ENCODE measurements around the gene SLC2A14. TPM values are rescaled to one million over a fixed set of nuclear protein-coding genes. Genes with fewer than 3 reads are reported as not detected.
"Not testable (repeated sequence)": the region's sequence is repeated elsewhere in the genome, so short reads cannot be mapped to it uniquely, and the experiment has no call there.

The SLC2A14 gene
- total RNA-seq, 2 donors from 2014 or later, result 3.6 to 8.6 TPM

DNA sequence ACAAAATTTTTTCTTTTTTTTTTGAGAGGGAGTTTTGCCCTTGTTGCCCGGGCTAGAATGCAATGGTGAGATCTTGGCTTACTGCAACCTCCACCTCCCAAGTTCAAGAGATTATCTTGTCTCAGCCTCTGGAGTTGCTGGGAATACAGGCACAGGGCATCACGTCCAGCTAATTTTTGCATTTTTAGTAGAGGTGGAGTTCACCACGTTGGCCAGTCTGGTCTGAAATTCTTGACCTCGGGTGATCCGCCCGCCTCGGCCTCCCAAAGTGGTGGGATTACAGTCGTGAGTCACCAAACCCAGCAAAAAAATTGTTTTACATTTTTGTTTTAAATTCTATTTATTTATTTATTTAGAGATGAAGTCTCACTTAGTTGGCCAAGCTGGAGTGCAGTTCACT is 4.7 kb upstream of the SLC2A14 start:
- H3K4me3 ChIP-seq, result no peak overlapping the region

GRCh38 chr12:7870335-7870734 is 2.4 kb downstream of the SLC2A14 start:
- intact Hi-C loops (cut with DNase I), result no loop called here
- peak; percentile 40 for ATAC-seq
- TF ChIP-seq POLR2A (IDR thresholded peaks at IDR 0.05) (no peak), CTCF (IDR thresholded peaks at IDR 0.05) (no peak)
- no peaks in the 10 kb centered on the region for H3K27me3 ChIP-seq
- H3K9me3 ChIP-seq, result no peaks in the 10 kb centered on the region
- H3K27ac ChIP-seq, result no peak overlapping the region
- DNase-seq, result no peak
- H3K4me1 ChIP-seq, result peaks cover 5% of the 10 kb centered on the region
- H3K4me3 ChIP-seq, result no peak overlapping the region
- 21 to 23% methylated on average over 3 of the region's 3 CpGs for whole genome bisulfite sequencing, 2 donors
- no peaks in the 10 kb centered on the region for H3K36me3 ChIP-seq (replicated peaks in 1 of 2; ENCODE audit: insufficient read depth in 1 of 2, low read depth in 2 of 2)

More for the DNA sequence above, 4.7 kb upstream of the SLC2A14 start:
- DNase-seq (no peak), ATAC-seq (no peak)
- WGBS, 2 donors, result 90% methylated on average over 8 of the region's 8 CpGs
- TF ChIP-seq CTCF (IDR thresholded peaks at IDR 0.05) (no peak), POLR2A (IDR thresholded peaks at IDR 0.05) (no peak)
- Histone ChIP-seq H3K36me3 (replicated peaks in 1 of 2; ENCODE audit: insufficient read depth in 1 of 2, low read depth in 2 of 2) (no peaks in the 10 kb centered on the region), H3K27ac (no peak overlapping the region), H3K4me1 (no peaks in the 10 kb centered on the region), H3K27me3 (no peaks in the 10 kb centered on the region), H3K9me3 (no peaks in the 10 kb centered on the region)
- intact Hi-C loops (cut with DNase I), result no loop called here

GRCh38 chr12:7869137-7869536 is 3.6 kb downstream of the SLC2A14 start:
- DNase-seq (no peak), ATAC-seq (no peak)
- Histone ChIP-seq H3K27me3 (no peaks in the 10 kb centered on the region), H3K9me3 (no peaks in the 10 kb centered on the region), H3K4me1 (peaks cover 5% of the 10 kb centered on the region), H3K4me3 (no peak overlapping the region), H3K36me3 (replicated peaks in 1 of 2; ENCODE audit: insufficient read depth in 1 of 2, low read depth in 2 of 2) (no peaks in the 10 kb centered on the region), H3K27ac (no peak overlapping the region)
- TF ChIP-seq CTCF (IDR thresholded peaks at IDR 0.05), result no peak
- no peak for TF ChIP-seq POLR2A (IDR thresholded peaks at IDR 0.05)
- WGBS, 2 donors, result 89 to 90% methylated on average over 4 of the region's 4 CpGs
- intact Hi-C loops (cut with DNase I), result no loop called here

DNA sequence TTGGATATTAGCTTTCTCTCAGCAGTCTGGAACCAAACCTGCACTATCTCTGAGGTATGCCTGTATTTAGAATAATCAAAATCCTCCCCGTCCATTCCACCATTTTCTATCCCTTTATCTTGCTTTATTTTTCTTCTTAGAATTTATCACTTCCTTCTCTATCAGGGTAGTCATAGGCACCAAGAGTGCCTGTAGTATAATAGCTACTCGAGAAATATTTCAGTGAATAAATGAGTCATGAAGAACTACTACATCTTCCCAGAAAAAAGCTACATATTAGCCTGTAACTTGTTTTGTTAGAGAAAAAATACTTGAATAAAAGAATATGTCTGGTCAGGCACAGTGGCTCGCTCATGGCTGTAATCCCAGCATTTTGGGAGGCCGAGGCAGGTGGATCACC is 4.3 kb downstream of the SLC2A14 start:
- DNase-seq (no peak), ATAC-seq (no peak)
- 87% methylated on average over 4 of the region's 4 CpGs for WGBS, 2 donors
- H3K4me1 ChIP-seq, result peaks cover 5% of the 10 kb centered on the region
- H3K36me3 ChIP-seq (replicated peaks in 1 of 2; ENCODE audit: insufficient read depth in 1 of 2, low read depth in 2 of 2), result no peaks in the 10 kb centered on the region
- H3K4me3 ChIP-seq, result no peak overlapping the region
- H3K27me3 ChIP-seq, result no peaks in the 10 kb centered on the region
- no peak overlapping the region for H3K27ac ChIP-seq
- intact Hi-C loops (cut with DNase I), result no loop called here
- TF ChIP-seq POLR2A (IDR thresholded peaks at IDR 0.05), result no peak
- TF ChIP-seq CTCF (IDR thresholded peaks at IDR 0.05), result no peak
- H3K9me3 ChIP-seq, result no peaks in the 10 kb centered on the region

GRCh38 chr12:7864601-7865150 is 8.0 kb downstream of the SLC2A14 start:
- intact Hi-C loops (cut with DNase I), result no loop called here
- WGBS, 2 donors, result 87 to 90% methylated on average over 12 of the region's 12 CpGs

GRCh38 chr12:7862814-7863348 is 9.8 kb downstream of the SLC2A14 start:
- H3K27ac ChIP-seq; H3K4me1 ChIP-seq; DNase-seq; H3K4me3 ChIP-seq; H3K9me3 ChIP-seq; H3K27me3 ChIP-seq; ATAC-seq; intact Hi-C loops (cut with DNase I); H3K36me3 ChIP-seq (replicated peaks in 1 of 2; ENCODE audit: insufficient read depth in 1 of 2, low read depth in 2 of 2): not testable (repeated sequence)
- 69 to 88% methylated on average over 17 to 20 of the region's 20 CpGs for WGBS, 2 donors

More at GRCh38 chr12:7864601-7865150, 8.0 kb downstream of the SLC2A14 start:
- Histone ChIP-seq H3K36me3 (replicated peaks in 1 of 2; ENCODE audit: insufficient read depth in 1 of 2, low read depth in 2 of 2) (no peaks in the 10 kb centered on the region), H3K27me3 (no peaks in the 10 kb centered on the region), H3K4me3 (no peak overlapping the region), H3K9me3 (no peaks in the 10 kb centered on the region), H3K27ac (no peak overlapping the region), H3K4me1 (no peaks in the 10 kb centered on the region)
- ATAC-seq (no peak), DNase-seq (no peak)
- TF ChIP-seq CTCF (IDR thresholded peaks at IDR 0.05) (no peak), POLR2A (IDR thresholded peaks at IDR 0.05) (no peak)

- H3K36me3 ChIP-seq (replicated peaks in 1 of 2; ENCODE audit: insufficient read depth in 1 of 2, low read depth in 2 of 2); H3K4me3 ChIP-seq; intact Hi-C loops (cut with DNase I); DNase-seq; H3K27ac ChIP-seq; ATAC-seq; H3K9me3 ChIP-seq; H3K27me3 ChIP-seq; H3K4me1 ChIP-seq: not testable (repeated sequence)
- 94 to 97% methylated on average over 11 to 24 of the region's 24 CpGs for WGBS, 2 donors
Observed at GRCh38 chr12:7862301-7862700, 10.4 kb downstream of the SLC2A14 start.

Data from body of pancreas (tissue), 4 donors.